HuH-7.5 (cell line): ENCODE data around the gene PSMC5.
"Not testable (repeated sequence)": the region's sequence is repeated elsewhere in the genome, so short reads cannot be mapped to it uniquely, and the experiment has no call there.

Experiments
- DNase-seq: peaks from one replicate; pipeline ENCODE4 v3.0.0; 2011; ENCODE audit warnings: low spot score

Gene PSMC5

DNA sequence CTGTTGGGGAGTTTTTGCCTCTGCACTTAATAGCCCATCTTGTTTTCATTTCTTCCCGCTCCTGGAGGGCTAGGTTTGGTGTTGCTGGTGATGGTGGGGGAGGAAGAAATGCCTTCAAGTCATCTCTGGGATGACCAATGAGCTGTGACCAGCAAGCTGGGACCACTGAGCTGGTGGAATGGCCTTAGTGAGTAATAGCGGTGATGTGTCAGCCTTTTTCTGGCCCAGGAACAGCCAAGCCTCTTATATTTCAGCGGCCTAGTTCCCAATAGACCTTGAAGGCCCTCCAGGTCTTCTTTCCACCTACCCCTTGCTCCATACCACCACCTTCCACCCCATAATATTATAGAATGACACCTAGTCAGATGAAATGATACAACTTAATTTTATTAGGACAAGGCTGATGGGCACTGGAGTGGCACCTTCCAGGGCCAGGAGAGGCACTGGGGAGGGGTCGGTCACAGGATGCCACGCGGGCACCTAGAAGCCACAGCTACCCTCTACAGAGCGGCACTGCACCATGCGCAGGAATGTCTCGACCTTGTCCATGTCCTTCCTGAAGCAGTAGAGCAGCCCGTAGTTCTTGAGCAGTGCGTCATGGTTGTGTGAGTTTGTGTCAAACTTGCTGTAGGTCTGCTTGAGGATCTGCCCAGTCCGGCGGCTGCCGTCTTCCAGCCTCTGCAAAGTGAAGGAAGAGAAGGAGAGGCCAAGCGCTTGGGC, 44.6 kb downstream of the PSMC5 start:
- not testable (repeated sequence) for DNase-seq

DNA sequence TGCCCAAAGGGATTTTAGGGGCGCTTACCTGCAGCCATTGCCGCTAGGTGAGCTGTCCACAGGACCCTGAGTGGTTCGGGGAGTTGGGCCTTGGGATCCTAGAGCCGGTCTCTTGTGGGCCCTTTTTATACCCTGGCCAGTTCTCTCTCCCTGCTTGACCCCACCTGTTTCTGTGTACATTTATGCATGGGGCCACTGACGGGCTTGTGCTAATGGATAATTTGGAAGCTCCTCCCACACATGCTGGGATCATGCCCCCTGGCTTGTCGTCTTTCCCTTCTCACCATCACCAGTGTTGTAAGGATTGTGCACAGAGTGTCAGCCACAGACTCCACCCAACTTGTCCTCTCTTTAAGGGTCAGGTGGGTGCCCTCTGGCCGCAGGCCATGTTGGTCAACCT, 46.3 kb downstream of the PSMC5 start, which contains the start of gene CSH2:
CSH2 (minus strand) TSS at position 101 of the 400 bp plus-strand sequence; CDS start at position 38, 63 bp downstream.
- DNase-seq, result not testable (repeated sequence)

DNA sequence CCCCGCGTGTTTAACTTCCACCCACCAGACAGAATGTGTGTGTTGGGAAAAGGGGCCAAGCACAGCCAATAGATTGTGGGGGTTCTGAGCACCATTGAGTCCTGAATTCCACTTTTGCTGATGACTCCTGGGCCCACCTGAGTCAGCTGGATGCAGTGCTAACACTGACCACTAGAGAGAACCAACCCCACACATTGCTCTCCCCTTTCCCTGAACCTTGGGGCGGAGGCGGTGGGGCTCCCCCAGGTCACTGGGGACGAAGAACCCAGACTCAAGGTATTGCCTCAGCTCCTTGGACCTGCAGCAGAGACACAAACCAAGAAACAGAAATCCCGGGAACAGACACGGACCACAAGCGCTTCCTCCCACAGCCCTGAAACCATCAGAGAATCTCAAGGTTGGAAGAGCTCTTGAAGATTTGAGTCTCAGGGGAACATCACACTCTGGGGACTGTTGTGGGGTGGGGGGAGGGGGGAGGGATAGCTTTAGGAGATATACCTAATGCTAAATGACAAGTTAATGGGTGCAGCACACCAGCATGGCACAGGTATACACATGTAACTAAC, 46.9 kb downstream of the PSMC5 start:
- not testable (repeated sequence) for DNase-seq

DNA sequence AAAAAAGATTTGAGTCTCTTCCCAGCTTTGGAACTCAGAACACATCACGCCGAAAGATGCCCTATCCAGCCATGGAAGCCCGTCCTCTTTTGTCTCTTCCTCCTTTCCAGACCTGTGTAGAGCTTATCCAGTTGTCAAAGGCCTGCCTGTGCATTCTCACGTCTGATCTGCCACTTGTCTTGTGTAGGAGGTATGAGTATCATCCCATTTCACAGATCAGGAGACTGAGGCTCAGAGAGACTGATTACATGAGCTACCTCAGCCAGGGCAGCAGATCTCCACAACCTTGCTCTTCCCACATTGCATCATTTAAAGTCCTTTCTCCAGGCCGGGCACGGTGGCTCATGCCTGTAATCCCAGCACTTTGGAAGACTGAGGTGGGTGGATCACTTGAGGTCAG, 47.5 kb downstream of the PSMC5 start:
- not testable (repeated sequence) for DNase-seq

DNA sequence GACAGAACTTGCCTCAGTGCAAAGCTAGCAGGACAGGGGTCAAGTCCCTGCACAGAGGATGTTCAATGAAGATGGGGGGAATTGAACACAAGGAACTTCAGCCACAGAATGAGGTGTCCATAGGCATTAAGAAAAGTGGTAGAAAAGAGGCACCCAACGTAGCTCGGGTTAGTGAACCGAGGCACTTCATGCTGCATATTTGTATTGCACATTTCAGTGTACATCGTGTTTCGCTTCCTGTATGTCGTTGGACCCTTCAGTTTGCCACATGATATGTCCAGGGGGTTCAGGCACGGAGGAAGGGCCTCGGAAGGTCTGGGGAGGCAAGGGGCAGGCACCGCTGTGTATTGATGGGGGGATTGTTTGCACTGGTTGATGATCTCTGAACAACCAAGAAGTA, 51.2 kb downstream of the PSMC5 start:
- not testable (repeated sequence) for DNase-seq

DNA sequence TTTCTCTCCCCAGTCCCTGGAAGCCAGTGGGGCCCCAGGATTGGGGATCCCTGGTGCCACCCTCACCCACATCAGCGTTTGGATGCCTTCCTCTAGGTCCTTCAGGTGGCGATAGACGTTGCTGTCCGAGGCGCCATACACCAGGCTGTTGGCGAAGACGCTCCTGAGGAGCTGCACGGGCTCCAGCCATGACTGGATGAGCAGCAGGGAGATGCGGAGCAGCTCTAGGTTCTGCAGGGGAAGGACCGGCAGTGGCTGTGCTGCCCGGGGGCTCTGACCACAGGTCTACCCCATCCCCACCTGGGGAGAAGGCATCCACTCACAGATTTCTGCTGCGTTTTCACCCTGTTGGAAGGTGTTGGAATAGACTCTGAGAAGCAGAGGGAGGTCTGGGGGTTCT, 53.5 kb downstream of the PSMC5 start:
- no peak for DNase-seq

DNA sequence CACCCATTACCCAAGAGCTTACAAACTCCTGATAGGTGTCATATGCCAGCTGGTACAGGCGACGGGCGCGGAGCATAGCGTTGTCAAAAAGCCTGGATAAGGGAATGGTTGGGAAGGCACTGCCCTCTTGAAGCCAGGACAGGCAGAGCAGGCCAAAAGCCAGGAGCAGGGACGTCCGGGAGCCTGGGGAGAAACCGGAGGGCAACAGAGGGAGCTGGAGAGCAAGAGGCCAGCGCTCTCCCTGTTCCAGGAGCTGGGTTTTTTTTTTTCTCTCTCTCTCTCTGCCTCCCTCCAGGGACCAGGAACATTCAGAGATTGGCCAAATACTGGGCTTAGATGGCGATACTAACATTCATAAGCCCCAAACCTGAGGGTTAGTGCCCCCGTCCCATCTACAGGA, 54.1 kb downstream of the PSMC5 start:
- peak; percentile 54 for DNase-seq
